MV-4-11 (cell line): Measurements from ENCODE around the gene ALPG.
"Not testable (repeated sequence)": the region's sequence is repeated elsewhere in the genome, so short reads cannot be mapped to it uniquely, and the experiment has no call there.

Source experiments
- DNase-seq: peaks from one replicate; lab custom pipeline; 2025; lab: John Stamatoyannopoulos, UW

The ALPG gene

DNA sequence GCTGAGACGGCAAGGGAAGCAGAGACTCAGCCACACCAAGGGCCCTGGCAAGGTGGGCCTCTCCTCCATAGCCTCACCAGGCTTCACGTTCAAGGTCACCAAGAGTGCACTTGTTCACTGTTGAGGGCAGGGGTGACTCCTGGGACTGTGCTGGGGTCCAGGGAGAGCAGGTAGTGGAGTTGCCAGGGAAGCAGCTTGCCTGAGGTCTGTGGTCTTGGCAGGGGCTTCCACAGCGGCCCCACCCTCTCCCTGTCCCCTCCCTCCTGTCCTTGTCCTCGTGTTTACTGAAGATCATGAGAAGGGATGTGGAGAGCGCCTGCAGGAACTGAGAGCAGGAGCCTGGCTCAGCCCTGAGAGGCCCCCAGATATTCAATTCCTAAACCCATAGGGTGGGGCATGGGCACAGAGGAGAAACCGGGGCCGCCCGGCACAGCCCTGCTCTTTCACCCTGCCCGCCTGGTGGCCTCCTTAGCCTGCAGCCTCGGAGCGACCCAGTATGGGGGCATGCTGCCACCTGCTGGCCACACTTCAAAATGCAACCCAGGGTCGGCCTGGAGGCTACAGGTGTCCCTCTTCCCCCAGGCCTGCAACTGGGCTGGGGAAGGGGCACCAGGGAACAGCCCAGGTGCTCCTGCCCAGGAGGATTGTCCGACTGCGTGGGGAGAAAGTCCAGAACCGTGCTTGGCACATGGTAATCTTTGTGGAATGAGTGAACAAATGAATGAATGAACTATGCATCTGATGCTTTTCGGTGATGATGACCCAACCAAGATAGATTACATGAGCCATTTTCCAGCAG, 33.8 kb downstream of the ALPG start:
- peak; percentile 39 for DNase-seq

DNA sequence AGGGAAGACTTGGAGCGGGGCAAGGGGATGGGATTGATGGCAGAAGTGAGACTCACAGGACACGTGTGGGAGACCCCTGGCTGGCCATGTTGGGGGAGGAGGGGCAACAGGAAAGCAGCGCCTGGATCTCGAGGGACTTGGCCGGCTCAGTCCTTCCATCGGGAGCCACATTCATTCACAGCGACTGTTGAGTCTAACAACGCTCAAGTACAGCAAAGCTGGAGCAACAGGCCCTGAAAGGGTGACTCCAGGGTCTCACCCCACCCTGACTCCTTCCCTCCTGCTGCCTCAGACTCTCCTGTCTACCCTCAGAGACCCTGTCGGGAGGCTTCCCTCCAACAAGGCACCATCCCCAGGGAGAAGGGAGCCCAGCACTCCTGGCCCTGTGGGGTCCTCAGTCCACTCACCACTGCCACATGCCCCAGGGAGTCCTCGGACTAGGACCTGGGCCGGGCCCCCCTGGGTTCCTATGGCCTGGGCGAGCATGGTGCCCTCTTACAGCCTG, 34.6 kb downstream of the ALPG start:
- DNase-seq: no peak

DNA sequence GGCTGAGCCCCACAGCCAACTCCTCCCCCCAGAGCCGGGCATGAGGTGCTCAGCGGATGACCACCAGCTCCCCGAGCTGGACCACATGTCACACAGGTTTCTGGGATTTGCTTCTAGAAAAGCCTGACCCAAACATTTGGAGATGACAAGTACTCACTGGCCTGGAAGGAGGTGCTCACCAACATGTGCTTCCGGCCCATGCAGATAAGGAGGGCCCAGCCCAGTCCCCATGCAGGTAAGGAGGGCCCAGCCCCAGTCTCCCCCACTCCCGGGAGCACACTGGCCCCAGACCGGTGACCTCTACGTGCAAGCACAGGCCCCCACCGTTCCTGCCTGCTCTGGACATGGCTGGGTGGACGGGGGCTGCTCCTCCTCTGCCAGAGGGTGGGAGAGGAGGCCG, 35.3 kb downstream of the ALPG start:
- DNase-seq: not testable (repeated sequence)

- not testable (repeated sequence) for DNase-seq
These were observed 35.8 kb downstream of the ALPG start for GRCh38 chr2:232442431-232442830.

GRCh38 chr2:232443047-232443446, 36.4 kb downstream of the ALPG start:
- DNase-seq: not testable (repeated sequence)

GRCh38 chr2:232443669-232444408, 37.2 kb downstream of the ALPG start:
- DNase-seq: not testable (repeated sequence)

DNA sequence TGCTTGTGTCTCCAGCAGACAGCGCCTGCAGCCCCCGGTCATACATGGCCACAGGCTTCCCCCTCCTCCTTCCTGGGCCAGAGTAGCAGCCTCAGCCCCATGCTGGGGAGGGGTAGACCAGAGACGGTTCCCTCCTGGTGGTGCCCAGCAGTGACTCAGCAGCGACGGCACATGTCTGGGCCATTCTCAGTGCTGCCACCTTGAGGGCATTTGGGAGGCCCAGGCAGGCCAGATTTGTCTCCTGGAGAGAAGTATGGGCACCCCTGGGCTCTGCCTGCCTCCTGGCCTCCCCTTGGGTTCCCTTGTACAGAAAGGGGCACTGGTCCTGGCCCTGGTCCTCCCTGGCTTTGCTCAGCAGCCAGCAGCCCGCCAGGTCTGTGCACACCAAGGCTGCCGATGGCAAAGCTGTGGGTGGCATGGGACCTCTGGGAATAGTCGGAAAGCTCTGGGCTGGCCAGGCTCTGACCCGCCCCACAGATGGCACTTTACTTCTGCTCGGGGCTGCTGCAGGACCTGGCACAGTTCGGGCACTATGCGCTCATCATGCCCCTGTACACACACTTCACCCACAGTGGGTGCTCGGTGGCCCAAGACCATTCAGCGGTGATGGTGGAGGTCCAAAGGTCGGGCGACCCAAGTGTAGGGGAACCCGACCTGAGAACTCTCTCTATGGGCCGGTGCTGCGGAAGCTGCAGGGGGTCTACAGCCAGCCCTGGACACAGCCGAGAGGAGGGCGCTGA, 37.9 kb downstream of the ALPG start:
- DNase-seq: peak; percentile 64

- not testable (repeated sequence) for DNase-seq
These were observed 38.7 kb downstream of the ALPG start for GRCh38 chr2:232445149-232445885.

DNA sequence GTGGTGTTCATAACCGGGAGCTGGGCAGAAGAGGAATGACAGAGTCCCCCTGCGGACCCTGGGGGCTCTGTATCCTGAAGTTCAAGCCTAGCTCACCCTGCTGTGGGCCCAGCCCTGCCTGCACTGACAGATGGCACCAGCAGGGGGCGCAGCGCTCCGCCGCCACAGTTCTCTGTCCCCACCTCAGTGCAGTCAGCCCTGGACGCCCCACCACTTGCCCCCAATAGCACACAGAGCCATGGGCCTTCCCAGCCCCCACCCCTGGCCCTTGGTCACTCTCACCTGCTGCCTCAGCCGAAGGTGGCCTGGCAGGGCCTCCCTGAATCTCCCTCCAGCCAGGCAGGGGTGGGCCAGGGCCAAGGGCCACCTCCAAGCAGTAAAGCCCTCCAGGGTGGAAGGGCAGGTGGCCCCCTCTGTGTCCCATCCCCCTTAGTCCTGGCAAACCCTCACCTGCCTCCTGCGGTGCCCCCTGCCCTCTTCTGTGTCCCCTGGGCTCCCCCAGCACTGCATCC, 39.7 kb downstream of the ALPG start:
- DNase-seq: not testable (repeated sequence)

GRCh38 chr2:232447091-232447620, 40.5 kb downstream of the ALPG start:
- no peak for DNase-seq

DNA sequence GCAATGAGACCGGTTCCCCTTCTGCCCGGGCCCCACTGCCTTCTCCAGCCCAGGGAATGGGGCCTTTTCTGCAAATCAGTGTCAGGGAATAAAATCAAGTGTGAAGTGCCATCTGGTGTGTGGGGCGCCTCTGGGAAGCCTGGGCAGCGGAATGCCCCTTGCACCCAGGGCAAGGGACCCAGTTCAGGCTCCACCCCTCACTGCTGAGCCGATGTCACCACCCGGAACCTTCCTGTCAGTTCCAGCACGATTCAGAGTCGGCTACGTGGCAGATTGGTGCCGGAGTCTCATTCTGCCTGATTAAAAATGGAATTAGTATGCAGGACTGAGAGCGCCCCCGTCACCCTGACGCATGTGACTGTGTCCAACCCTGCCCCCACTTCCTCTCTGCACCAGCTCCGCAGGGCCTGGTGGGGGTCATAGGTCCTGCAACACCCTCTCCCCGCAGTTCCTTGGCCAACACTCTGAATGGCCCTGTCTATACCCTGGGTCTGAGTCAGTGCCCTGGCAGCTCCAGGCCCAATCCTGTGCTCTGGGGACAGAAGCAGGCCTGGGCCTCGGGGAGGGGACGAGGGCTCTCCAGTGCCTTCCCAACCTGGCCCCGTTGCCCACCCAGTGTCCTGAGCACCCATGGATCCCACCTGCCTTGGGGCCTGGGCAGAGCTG, 41.1 kb downstream of the ALPG start:
- DNase-seq: no peak

DNA sequence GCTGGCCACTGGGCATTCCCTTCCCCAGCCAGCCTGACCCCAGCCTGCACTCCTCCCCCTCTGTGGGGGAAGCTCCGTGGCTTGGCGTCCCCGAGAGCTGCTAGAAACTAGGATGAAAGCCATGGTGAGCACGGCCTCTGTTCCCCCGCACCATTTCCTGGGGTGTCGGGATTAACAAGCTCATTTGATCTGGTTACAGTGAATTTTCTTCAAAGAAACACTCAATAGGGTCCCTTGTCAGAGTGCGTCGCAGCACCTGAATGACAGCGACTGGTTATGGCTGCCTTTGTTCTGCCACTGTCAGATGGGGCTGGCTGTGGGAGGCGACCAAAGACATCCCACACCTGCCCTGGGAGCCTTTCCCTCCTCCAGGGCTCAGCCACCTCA, 41.7 kb downstream of the ALPG start:
- DNase-seq: no peak

DNA sequence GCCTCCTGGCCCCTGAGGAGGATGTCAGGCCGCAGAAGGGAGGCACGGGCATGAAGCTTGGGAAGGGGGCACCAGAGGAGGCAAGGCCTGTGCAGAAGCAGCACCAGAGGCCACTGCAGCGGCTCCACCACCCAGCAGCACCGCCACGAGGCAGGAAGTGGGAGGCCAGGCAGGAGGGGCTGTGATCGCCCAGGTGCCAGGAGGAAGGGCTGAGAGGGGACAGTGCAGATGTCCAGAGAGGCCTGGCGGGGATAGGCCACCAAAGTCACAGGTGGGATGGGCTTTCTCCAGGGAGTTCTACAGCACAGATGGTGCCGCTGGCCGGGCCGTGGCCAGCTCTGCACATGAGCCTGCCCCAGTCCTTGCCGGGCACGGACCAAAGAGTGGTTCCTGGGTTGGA, 43.3 kb downstream of the ALPG start:
- DNase-seq: no peak

- DNase-seq: not testable (repeated sequence)
These were observed 45.0 kb downstream of the ALPG start for GRCh38 chr2:232451645-232452044.

GRCh38 chr2:232454630-232455029, 48.0 kb downstream of the ALPG start:
- no peak for DNase-seq

- no peak for DNase-seq
These were observed 49.0 kb downstream of the ALPG start, which contains the start of gene ALPI for GRCh38 chr2:232455426-232456255. Gene ALPI, plus strand, starts transcription at chr2:232456153. Its CDS starts 47 bp downstream, at chr2:232456200.

- no peak for DNase-seq
These were observed 49.9 kb downstream of the ALPG start for GRCh38 chr2:232456296-232457120.

DNA sequence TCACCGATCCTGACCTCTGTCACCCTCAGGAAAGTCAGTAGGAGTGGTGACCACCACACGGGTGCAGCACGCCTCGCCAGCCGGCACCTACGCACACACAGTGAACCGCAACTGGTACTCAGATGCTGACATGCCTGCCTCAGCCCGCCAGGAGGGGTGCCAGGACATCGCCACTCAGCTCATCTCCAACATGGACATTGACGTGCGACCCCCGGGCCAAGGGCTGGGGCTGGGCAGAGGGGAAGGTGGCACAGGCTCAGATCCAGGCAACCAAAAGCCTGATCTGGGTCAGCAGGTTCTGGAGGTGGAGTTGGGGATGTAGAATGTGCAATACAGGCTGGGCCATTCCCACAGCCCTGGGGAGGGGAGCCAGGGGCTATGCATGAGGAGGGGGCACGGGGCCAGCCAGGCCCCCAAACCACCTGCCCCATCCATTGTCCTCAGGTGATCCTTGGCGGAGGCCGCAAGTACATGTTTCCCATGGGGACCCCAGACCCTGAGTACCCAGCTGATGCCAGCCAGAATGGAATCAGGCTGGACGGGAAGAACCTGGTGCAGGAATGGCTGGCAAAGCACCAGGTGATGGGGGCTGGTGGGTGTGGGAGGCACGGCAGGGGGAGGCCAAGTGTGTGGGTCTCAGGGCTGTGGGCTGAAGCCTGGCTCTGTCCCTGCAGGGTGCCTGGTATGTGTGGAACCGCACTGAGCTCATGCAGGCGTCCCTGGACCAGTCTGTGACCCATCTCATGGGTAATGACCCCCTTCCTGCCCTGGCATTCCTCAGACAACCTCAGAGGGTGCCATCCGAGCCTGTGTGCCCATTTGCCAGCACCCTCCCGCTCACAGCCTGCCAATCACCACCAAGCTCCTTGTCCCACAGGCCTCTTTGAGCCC, 50.7 kb downstream of the ALPG start:
- DNase-seq: no peak
